Measurements from ENCODE around the gene EI24.

Gene EI24

DNA sequence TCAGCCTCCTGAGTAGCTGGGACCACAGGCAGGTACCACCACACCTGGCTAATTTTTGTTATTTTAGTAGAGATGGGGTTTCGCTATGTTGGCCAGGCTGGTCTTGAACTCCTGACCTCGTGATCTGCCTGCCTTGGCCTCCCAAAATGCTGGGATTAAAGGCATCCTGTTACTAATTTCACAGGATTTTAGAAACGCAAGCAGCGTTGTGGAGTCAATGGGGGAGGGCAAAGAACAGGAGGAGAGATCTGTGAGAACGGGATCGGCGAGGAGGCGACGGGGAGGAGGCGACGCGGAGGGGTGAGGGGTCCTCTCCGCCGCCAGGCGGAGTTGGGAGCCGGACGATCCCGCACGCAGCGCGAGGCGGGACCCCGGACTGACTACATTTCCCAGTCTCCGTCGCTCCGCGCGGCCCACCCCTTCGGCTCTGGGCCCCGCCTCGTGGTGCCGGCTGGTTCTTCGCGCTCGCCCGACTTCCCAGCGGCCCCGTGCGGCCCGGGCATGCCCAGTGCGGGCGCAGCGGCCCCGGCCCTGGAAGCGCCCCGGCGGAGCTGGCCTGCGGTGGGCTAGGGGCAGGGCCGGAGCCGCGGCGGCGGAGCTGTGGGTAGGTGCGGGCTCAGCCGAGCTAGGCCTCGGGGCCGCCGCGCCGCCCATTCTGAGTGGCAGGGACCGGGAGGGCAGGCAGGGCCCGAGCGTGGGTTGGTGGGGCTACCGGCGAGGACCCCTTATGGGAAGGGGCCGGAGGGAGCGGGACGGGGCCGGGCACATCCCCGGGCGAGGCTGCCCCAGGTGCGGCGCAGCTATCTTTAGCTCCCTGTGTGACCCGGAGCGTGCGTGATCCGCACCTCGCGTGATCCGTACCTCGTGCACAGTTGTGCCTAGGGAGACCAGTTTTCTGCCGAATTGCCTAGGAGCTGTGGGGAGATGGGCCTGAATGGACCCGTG lies at the start of gene EI24:
EI24 (plus strand) TSS at position 508 of the 945 bp plus-strand sequence. CDS start 3,051 bp downstream, outside the sequence.
- H3K79me2 ChIP-seq (ENCODE audit: insufficient read depth, low read depth): peaks cover 16% of the 10 kb centered on the region; the same call in 1 of the 2 replicates
- peak within 1 kb of the TSS; percentile 82 for H3K4me2 ChIP-seq
- peak within 1 kb of the TSS; percentile 85 for H3K9ac ChIP-seq
- TF ChIP-seq, protein P1, sequence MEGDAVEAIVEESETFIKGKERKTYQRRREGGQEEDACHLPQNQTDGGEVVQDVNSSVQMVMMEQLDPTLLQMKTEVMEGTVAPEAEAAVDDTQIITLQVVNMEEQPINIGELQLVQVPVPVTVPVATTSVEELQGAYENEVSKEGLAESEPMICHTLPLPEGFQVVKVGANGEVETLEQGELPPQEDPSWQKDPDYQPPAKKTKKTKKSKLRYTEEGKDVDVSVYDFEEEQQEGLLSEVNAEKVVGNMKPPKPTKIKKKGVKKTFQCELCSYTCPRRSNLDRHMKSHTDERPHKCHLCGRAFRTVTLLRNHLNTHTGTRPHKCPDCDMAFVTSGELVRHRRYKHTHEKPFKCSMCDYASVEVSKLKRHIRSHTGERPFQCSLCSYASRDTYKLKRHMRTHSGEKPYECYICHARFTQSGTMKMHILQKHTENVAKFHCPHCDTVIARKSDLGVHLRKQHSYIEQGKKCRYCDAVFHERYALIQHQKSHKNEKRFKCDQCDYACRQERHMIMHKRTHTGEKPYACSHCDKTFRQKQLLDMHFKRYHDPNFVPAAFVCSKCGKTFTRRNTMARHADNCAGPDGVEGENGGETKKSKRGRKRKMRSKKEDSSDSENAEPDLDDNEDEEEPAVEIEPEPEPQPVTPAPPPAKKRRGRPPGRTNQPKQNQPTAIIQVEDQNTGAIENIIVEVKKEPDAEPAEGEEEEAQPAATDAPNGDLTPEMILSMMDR (conservative IDR thresholded peaks at IDR 0.05; ENCODE audit: low read depth, low read length): peak; percentile 46
- no peaks in the 10 kb centered on the region for H3K27me3 ChIP-seq (ENCODE audit: insufficient read depth, low read depth)
- no peaks in the 10 kb centered on the region for H3K36me3 ChIP-seq (ENCODE audit: insufficient read depth)
- peak within 1 kb of the TSS; percentile 91 for H2AFZ ChIP-seq (ENCODE audit: low read depth)
- peak within 1 kb of the TSS; percentile 70 for H3K27ac ChIP-seq
- H3K4me3 ChIP-seq (IDR thresholded peaks at IDR 0.05; ENCODE audit: insufficient read depth, low read depth, low read length): no peak within 1 kb of the TSS
- H3K4me1 ChIP-seq (ENCODE audit: low read depth, poor library complexity, severe bottlenecking): peaks cover 12% of the 10 kb centered on the region
- no peaks in the 10 kb centered on the region for H4K20me1 ChIP-seq (ENCODE audit: insufficient read depth)

DNA sequence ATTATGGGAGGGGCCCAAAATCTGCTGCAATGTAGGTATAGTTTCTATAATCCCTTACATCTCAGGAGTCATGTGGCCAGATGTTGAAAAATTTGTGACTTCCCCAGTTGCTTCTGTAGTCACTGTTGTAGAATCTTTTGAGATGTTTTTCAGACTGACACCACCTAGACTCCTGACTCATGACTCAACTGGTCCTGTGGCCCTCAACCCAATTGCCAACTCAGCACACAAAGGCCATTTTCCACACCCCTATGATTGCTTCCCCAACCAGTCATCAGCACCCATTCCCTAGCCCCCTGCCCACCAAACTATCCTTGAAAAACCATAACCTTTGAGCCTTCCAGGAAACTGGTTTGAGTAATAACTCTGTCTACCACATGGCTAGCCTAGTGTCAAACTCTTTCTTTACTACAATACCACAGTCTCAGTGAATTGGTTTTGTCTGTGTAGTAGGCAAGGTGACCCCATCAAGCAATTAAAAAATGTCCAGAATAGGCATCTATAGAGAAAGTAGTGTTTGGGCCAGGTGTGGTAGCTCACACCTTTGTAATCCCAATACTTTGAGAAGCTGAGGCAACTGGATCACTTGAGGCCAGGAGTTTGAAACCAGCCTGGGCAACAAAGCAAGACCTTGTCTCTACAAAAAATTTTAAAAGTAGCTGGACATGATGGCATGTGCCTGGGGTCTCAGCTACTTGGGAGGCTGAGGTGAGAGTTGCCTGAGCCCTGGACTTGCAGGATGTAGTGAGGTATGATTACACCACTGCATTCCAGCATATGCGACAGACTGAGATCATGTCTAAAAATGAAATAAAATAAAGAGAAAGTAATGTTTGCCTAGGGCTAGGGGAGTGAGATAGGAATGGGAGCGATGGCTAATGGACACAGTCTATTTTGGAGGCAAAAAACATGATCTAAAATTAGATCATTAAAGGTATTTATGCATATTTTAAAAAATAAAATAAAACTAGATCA lies 49.1 kb upstream of the EI24 start:
- Histone ChIP-seq H3K36me3 (ENCODE audit: insufficient read depth) (no peaks in the 10 kb centered on the region), H3K4me2 (no peak overlapping the region), H2AFZ (ENCODE audit: low read depth) (no peak overlapping the region), H3K27me3 (ENCODE audit: insufficient read depth, low read depth) (no peaks in the 10 kb centered on the region), H3K9ac (no peak overlapping the region), H3K4me3 (IDR thresholded peaks at IDR 0.05; ENCODE audit: insufficient read depth, low read depth, low read length) (no peak overlapping the region), H3K27ac (no peak overlapping the region), H3K4me1 (ENCODE audit: low read depth, poor library complexity, severe bottlenecking) (peaks cover 1% of the 10 kb centered on the region), H4K20me1 (ENCODE audit: insufficient read depth) (no peaks in the 10 kb centered on the region), H3K79me2 (ENCODE audit: insufficient read depth, low read depth) (no peaks in the 10 kb centered on the region)
- TF ChIP-seq, protein P1 (conservative IDR thresholded peaks at IDR 0.05; ENCODE audit: low read depth, low read length): no peak

DNA sequence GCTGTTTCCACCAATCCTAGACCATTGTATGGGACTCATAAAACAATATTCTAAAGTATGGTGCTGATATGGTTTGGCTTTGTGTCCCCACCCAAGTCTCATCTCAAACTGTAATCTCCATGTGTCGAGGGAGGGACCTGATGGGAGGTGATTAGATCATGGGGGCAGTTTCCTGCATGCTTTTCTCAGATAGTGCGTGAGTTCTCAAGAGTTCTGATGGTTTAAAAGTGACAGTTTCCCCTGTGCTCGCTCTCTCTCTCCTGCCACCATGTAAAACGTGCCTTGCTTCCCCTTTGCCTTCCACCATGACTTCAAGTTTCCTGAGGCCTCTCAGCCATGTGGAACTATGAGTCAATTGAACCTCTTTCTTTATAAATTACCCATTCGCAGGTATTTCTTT lies 44.0 kb upstream of the EI24 start:
- no peak overlapping the region for H3K27ac ChIP-seq
- no peak overlapping the region for H3K4me2 ChIP-seq
- H3K36me3 ChIP-seq (ENCODE audit: insufficient read depth): no peaks in the 10 kb centered on the region

DNA sequence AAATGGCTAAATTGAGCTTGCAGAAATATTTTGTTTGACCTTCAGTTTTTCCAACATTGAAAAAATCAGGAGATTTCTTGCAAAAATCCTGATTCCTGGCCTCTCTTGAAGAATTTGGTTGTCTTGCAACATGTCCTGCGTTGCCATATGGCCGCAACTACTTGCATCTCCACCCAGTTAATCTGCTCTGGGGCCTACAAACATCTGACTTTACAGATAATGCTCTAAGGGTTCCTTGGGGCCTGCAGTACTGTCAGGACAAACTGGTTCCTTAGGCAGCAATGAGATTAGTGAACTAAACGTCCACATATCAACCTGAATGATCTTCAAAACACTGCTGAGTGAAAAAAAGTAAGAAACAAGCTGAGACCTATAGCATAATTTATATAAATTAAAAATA lies 36.6 kb upstream of the EI24 start:
- TF ChIP-seq, protein P1 (conservative IDR thresholded peaks at IDR 0.05; ENCODE audit: low read depth, low read length): no peak
- H4K20me1 ChIP-seq (ENCODE audit: insufficient read depth): no peaks in the 10 kb centered on the region

More for the DNA sequence above, 44.0 kb upstream of the EI24 start:
- H3K27me3 ChIP-seq (ENCODE audit: insufficient read depth, low read depth): no peaks in the 10 kb centered on the region
- no peaks in the 10 kb centered on the region for H3K79me2 ChIP-seq (ENCODE audit: insufficient read depth, low read depth)
- H2AFZ ChIP-seq (ENCODE audit: low read depth): no peak overlapping the region
- no peak overlapping the region for H3K9ac ChIP-seq
- TF ChIP-seq, protein P1 (conservative IDR thresholded peaks at IDR 0.05; ENCODE audit: low read depth, low read length): no peak
- H3K4me3 ChIP-seq (IDR thresholded peaks at IDR 0.05; ENCODE audit: insufficient read depth, low read depth, low read length): no peak overlapping the region
- no peaks in the 10 kb centered on the region for H3K4me1 ChIP-seq (ENCODE audit: low read depth, poor library complexity, severe bottlenecking)
- no peaks in the 10 kb centered on the region for H4K20me1 ChIP-seq (ENCODE audit: insufficient read depth)

More for the DNA sequence above, 36.6 kb upstream of the EI24 start:
- Histone ChIP-seq H3K27me3 (ENCODE audit: insufficient read depth, low read depth) (no peaks in the 10 kb centered on the region), H2AFZ (ENCODE audit: low read depth) (no peak overlapping the region), H3K4me1 (ENCODE audit: low read depth, poor library complexity, severe bottlenecking) (no peaks in the 10 kb centered on the region), H3K9ac (no peak overlapping the region), H3K4me3 (IDR thresholded peaks at IDR 0.05; ENCODE audit: insufficient read depth, low read depth, low read length) (no peak overlapping the region), H3K27ac (no peak overlapping the region), H3K4me2 (no peak overlapping the region), H3K36me3 (ENCODE audit: insufficient read depth) (no peaks in the 10 kb centered on the region), H3K79me2 (ENCODE audit: insufficient read depth, low read depth) (no peaks in the 10 kb centered on the region)
